ENCODE measurements around the gene LITAF.
"Not testable (repeated sequence)": the region's sequence is repeated elsewhere in the genome, so short reads cannot be mapped to it uniquely, and the experiment has no call there.

LITAF gene

GRCh38 chr16:11620243-11621003, 33.7 kb upstream of the LITAF start:
- no peak for DNase-seq

- no peak for DNase-seq
Measured at GRCh38 chr16:11619327-11619851, 32.7 kb upstream of the LITAF start.

GRCh38 chr16:11618107-11618717, 31.5 kb upstream of the LITAF start:
- DNase-seq = no peak

- no peak for DNase-seq
Measured at GRCh38 chr16:11615748-11616447, 29.2 kb upstream of the LITAF start.

- no peak for DNase-seq
Measured at GRCh38 chr16:11614587-11615175, 28.0 kb upstream of the LITAF start.

- DNase-seq = no peak
Measured at GRCh38 chr16:11613381-11614303, 26.9 kb upstream of the LITAF start.

GRCh38 chr16:11612665-11613025, 25.9 kb upstream of the LITAF start:
- no peak for DNase-seq

GRCh38 chr16:11611871-11612664, 25.3 kb upstream of the LITAF start:
- DNase-seq = no peak

- DNase-seq = no peak
Measured at GRCh38 chr16:11610580-11610979, 23.9 kb upstream of the LITAF start.

GRCh38 chr16:11610121-11610505, 23.4 kb upstream of the LITAF start:
- no peak for DNase-seq

GRCh38 chr16:11609474-11610120, 22.9 kb upstream of the LITAF start:
- DNase-seq = no peak

- no peak for DNase-seq
Measured at GRCh38 chr16:11605891-11606290, 19.2 kb upstream of the LITAF start.

GRCh38 chr16:11605564-11605886, 18.8 kb upstream of the LITAF start:
- no peak for DNase-seq

- DNase-seq = no peak
Measured at GRCh38 chr16:11604783-11605563, 18.3 kb upstream of the LITAF start.

- not testable (repeated sequence) for DNase-seq
Measured at GRCh38 chr16:11604296-11604695, 17.6 kb upstream of the LITAF start.

GRCh38 chr16:11603331-11603750, 16.6 kb upstream of the LITAF start:
- no peak for DNase-seq

- no peak for DNase-seq
Measured at GRCh38 chr16:11602321-11602720, 15.6 kb upstream of the LITAF start.

- DNase-seq = no peak
Measured at GRCh38 chr16:11601911-11602310, 15.2 kb upstream of the LITAF start.

GRCh38 chr16:11601425-11601824, 14.7 kb upstream of the LITAF start:
- no peak for DNase-seq

- DNase-seq = no peak
Measured at GRCh38 chr16:11599579-11599978, 12.9 kb upstream of the LITAF start.
